Naive thymus-derived CD8-positive, alpha-beta T cell (primary cell): ENCODE results near the gene PRLR. TPM values are rescaled to one million over a fixed set of nuclear protein-coding genes. Genes with fewer than 3 reads are reported as not detected.

ENCODE experiments used
- ATAC-seq, 2 donors: fragments of 150-1000 bp; cut with Tn5 transposase in 1 of 2; sonication (Bioruptor Pico), chemical (Tn5 transposase) in 1 of 2; 1 replicate in 1 of 2; 2 replicates in 1 of 2; pipeline ENCODE4 v1.10.0; 2021; ENCODE audit warnings: mild to moderate bottlenecking in 2 of 2, moderate library complexity in 2 of 2
- POLR2A ChIA-PET: fragments of 350-600 bp; sonication (Branson Sonifier 250); formaldehyde crosslinking; loops from one replicate; lab custom pipeline; 2021; ENCODE audit warnings: antibody characterized with exemption; lab: Charles Lee
- DNase-seq, 10 donors: peaks; one replicate each; pipeline versions ENCODE4 v3.0.0 to v3.0.0-alpha.2; 2020 to 2022
- H3K27ac Mint-ChIP-seq, 10 donors: one replicate each; pipeline ENCODE4 v1.8.0; 2020 to 2022; ENCODE audit warnings: mild to moderate bottlenecking in 10 of 10, mixed read lengths in 10 of 10, moderate library complexity in 4 of 10, inconsistent platforms in 1 of 10
- H3K27me3 Mint-ChIP-seq, 5 donors: one replicate each; pipeline ENCODE4 v1.8.0; 2021 to 2022; ENCODE audit warnings: mixed read lengths in 5 of 5
- H3K36me3 Mint-ChIP-seq, 3 donors: one replicate each; pipeline ENCODE4 v1.8.0; 2020 to 2022; ENCODE audit warnings: mixed read lengths in 3 of 3, mild to moderate bottlenecking in 2 of 3, inconsistent platforms in 1 of 3
- H3K4me1 Mint-ChIP-seq, 4 donors: one replicate each; pipeline ENCODE4 v1.8.0; 2021 to 2022; ENCODE audit warnings: mixed read lengths in 4 of 4
- H3K4me3 Mint-ChIP-seq, 10 donors: one replicate each; pipeline ENCODE4 v1.8.0; 2020 to 2022; ENCODE audit warnings: mild to moderate bottlenecking in 10 of 10, mixed read lengths in 10 of 10, moderate library complexity in 6 of 10, inconsistent platforms in 1 of 10
- H3K9me3 Mint-ChIP-seq, 9 donors: one replicate each; pipeline ENCODE4 v1.8.0; 2020 to 2022; ENCODE audit warnings: mixed read lengths in 9 of 9, mild to moderate bottlenecking in 3 of 9, inconsistent platforms in 1 of 9, moderate library complexity in 1 of 9
- polyA plus RNA-seq, 3 donors: library from polyadenylated mRNA; unstranded; fragments of 300-500 nt; fragmentation: Illumina TruSeq; gene quantifications; one replicate each; pipeline ENCODE4 v1.2.3, GENCODE V29; 2021
- total RNA-seq, 8 experiments: library from RNA in 2 of 8; stranded (reverse) in 2 of 8; gene quantifications; one replicate each; pipeline ENCODE4 v1.2.3 and lab custom pipeline; 2021 to 2026

PRLR gene
- total RNA-seq (not detected), polyA plus RNA-seq (not detected), total RNA-seq (lab: John Stamatoyannopoulos, UW) (0 to 0.09 (median 0) reads per million in 6 experiments)

GRCh38 chr5:35230038-35230611, at the start of gene PRLR:
Gene PRLR (minus strand): TSS chr5:35230487. CDS start chr5:35089620, 140,867 bp downstream.
- DNase-seq: peak in 3 of 10 donors; percentile 4 to 6 (median 5)
- Mint-ChIP-seq H3K27ac (no peak within 1 kb of the TSS), H3K36me3 (peaks cover 0 to 2% (median 0%) of the 10 kb centered on the region in 3 donors), H3K4me3 (peak within 1 kb of the TSS; percentile 66 to 84 (median 76)), H3K4me1 (peaks cover 6 to 17% (median 12%) of the 10 kb centered on the region in 4 donors), H3K9me3 (peaks cover 0 to 2% (median 0%) of the 10 kb centered on the region in 9 donors), H3K27me3 (peaks cover 42 to 89% (median 66%) of the 10 kb centered on the region in 5 donors)
- POLR2A ChIA-PET: no interaction called here
- peak in 1 of 2 donors; percentile 10 for ATAC-seq

DNA sequence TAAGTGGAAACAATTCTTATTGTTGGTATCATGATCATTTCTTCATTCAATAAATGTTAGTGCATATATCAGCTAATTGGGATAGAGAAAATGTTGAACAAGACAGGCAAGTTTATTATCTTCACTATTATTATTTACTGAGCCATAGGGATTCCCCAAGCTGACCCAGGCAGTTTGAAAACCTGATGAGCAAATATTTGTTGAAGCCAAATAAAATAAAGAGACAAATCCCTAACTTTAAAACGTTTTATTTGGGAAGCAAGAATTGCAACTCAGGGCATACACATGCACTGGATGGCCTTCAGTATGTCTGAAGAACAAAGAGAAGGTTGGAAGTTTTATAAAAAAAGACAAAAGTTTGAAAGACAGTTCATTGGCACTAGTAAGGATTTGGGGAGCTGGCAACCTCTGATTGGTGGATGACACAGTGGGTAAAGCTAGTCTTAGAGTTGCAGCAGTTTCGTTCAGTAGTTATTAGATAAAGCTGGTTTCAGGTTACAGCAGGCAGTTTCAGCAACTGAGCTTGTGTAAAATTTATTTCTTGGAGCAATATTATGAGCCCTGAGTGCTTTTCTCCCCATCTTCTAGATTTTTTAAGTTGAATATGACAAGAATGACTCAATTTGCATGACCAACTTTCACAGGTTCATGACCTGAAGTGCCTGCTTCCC, 44.7 kb upstream of the PRLR start:
- Mint-ChIP-seq H3K4me3 (no peak overlapping the region), H3K4me1 (no peaks in the 10 kb centered on the region), H3K36me3 (peaks cover 0 to 10% (median 0%) of the 10 kb centered on the region in 3 donors), H3K27me3 (peaks cover 0 to 9% (median 8%) of the 10 kb centered on the region in 5 donors), H3K27ac (no peak overlapping the region), H3K9me3 (peaks cover 0 to 7% (median 3%) of the 10 kb centered on the region in 9 donors)
- no peak for DNase-seq
- POLR2A ChIA-PET: no interaction called here
- ATAC-seq: no peak

DNA sequence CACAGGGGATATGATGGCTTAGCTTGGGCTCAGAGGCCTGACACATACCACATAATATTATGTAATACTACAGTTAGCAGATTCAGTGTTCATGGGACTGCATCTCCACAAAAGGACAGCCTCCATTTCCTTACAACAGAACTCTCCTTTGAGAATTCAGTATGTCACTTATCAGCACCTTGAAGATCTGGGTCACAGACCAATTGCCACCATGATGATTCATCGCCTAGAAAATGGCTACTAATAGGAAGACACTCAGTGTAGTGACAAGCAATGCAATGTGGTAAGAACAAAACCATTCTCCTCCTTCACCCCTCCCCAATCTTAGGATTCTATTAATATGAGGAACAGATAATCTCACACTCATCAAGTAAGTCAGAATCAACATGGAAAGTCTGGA, 38.7 kb upstream of the PRLR start:
- no peak for ATAC-seq

DNA sequence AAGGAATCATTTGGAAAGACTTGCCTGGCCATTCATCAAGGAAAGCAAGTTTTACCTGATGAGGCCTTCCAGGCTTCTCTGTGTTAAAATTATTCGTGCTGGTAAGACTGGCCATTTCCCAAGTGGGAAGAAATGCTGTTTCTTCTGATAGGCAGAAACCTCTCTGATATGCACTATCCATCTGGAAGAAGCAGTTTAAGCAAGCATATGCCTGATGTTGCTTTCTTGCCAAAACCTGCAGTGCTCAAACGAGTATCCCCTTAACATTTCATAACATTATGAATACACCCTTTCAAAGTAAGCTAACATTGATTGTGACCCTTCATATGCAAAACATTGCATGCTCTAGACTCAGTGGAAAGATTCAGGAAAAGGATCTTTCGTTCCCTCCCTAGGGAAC, 36.0 kb upstream of the PRLR start:
- H3K9me3 Mint-ChIP-seq: no peaks in the 10 kb centered on the region
- peaks cover 0 to 8% (median 3%) of the 10 kb centered on the region in 5 donors for H3K27me3 Mint-ChIP-seq
- H3K36me3 Mint-ChIP-seq: no peaks in the 10 kb centered on the region
- no peaks in the 10 kb centered on the region for H3K4me1 Mint-ChIP-seq
- DNase-seq (no peak), ATAC-seq (no peak)
- no peak overlapping the region for H3K27ac Mint-ChIP-seq
- no peak overlapping the region for H3K4me3 Mint-ChIP-seq
- POLR2A ChIA-PET: no interaction called here

More for the DNA sequence above, 38.7 kb upstream of the PRLR start:
- H3K4me1 Mint-ChIP-seq: no peaks in the 10 kb centered on the region
- H3K9me3 Mint-ChIP-seq: no peaks in the 10 kb centered on the region
- no peak overlapping the region for H3K27ac Mint-ChIP-seq
- no peak overlapping the region for H3K4me3 Mint-ChIP-seq
- H3K36me3 Mint-ChIP-seq: no peaks in the 10 kb centered on the region
- DNase-seq: no peak
- POLR2A ChIA-PET: no interaction called here
- H3K27me3 Mint-ChIP-seq: peaks cover 0 to 8% (median 0%) of the 10 kb centered on the region in 5 donors

- H3K4me1 Mint-ChIP-seq: no peaks in the 10 kb centered on the region
These were observed 34.2 kb upstream of the PRLR start for GRCh38 chr5:35264509-35264908.

GRCh38 chr5:35263266-35263877, 33.1 kb upstream of the PRLR start:
- ATAC-seq (no peak), DNase-seq (no peak)
- Mint-ChIP-seq H3K4me3 (no peak overlapping the region), H3K4me1 (no peaks in the 10 kb centered on the region), H3K9me3 (peaks cover 0 to 10% (median 0%) of the 10 kb centered on the region in 9 donors), H3K36me3 (no peaks in the 10 kb centered on the region), H3K27ac (no peak overlapping the region), H3K27me3 (peaks cover 1 to 18% (median 8%) of the 10 kb centered on the region in 5 donors)
- POLR2A ChIA-PET: no interaction called here

More at GRCh38 chr5:35264509-35264908, 34.2 kb upstream of the PRLR start:
- Mint-ChIP-seq H3K36me3 (no peaks in the 10 kb centered on the region), H3K27me3 (peaks cover 0 to 14% (median 5%) of the 10 kb centered on the region in 5 donors), H3K4me3 (no peak overlapping the region), H3K27ac (no peak overlapping the region), H3K9me3 (no peaks in the 10 kb centered on the region)
- ATAC-seq (no peak), DNase-seq (no peak)
- POLR2A ChIA-PET: no interaction called here

DNA sequence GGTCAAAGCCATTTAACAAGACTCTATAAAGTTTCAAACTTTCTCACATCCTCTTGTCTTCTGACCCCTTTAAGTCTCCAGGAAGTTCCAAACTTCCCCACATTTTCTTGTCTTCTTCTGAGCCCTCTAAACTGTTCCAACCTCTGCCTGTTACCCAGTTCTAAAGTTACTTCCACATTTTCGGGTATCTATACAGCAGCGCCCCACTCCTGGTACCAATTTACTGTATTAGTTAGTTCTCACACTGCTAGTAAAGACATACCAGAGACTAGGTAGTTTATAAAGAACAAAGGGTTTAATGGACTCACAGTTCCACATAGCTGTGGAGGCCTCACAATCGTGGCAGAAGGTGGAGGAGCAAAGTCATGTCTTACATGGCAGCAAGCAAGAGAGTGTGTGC, 23.3 kb upstream of the PRLR start:
- H3K27ac Mint-ChIP-seq: no peak overlapping the region
- peaks cover 0 to 8% (median 2%) of the 10 kb centered on the region in 4 donors for H3K4me1 Mint-ChIP-seq
- H3K9me3 Mint-ChIP-seq: peaks cover 10 to 40% (median 31%) of the 10 kb centered on the region in 9 donors
- peaks cover 0 to 25% (median 0%) of the 10 kb centered on the region in 3 donors for H3K36me3 Mint-ChIP-seq
- no peak for DNase-seq
- H3K4me3 Mint-ChIP-seq: no peak overlapping the region
- POLR2A ChIA-PET: no interaction called here
- peaks cover 0 to 2% (median 1%) of the 10 kb centered on the region in 5 donors for H3K27me3 Mint-ChIP-seq
- ATAC-seq: no peak

- ATAC-seq: no peak
- POLR2A ChIA-PET: no interaction called here
These were observed 22.7 kb upstream of the PRLR start for GRCh38 chr5:35252963-35253362.

GRCh38 chr5:35248843-35249780, 18.8 kb upstream of the PRLR start:
- Mint-ChIP-seq H3K4me3 (peak overlapping the region in 3 of 10 donors; percentile 19 to 40 (median 32)), H3K4me1 (peaks cover 0 to 8% (median 2%) of the 10 kb centered on the region in 4 donors), H3K9me3 (peaks cover 0 to 30% (median 19%) of the 10 kb centered on the region in 9 donors), H3K27ac (no peak overlapping the region), H3K36me3 (peaks cover 0 to 20% (median 0%) of the 10 kb centered on the region in 3 donors), H3K27me3 (peaks cover 4 to 10% (median 9%) of the 10 kb centered on the region in 5 donors)
- ATAC-seq: no peak
- POLR2A ChIA-PET: no interaction called here
- DNase-seq: no peak

More at GRCh38 chr5:35252963-35253362, 22.7 kb upstream of the PRLR start:
- Mint-ChIP-seq H3K27ac (no peak overlapping the region), H3K36me3 (peaks cover 0 to 25% (median 0%) of the 10 kb centered on the region in 3 donors), H3K27me3 (peaks cover 0 to 2% (median 2%) of the 10 kb centered on the region in 5 donors), H3K4me3 (no peak overlapping the region), H3K9me3 (peaks cover 10 to 39% (median 31%) of the 10 kb centered on the region in 9 donors), H3K4me1 (peaks cover 0 to 8% (median 2%) of the 10 kb centered on the region in 4 donors)
- no peak for DNase-seq

- no peak overlapping the region for H3K4me3 Mint-ChIP-seq
- ATAC-seq: no peak
- no peak for DNase-seq
- no peak overlapping the region for H3K27ac Mint-ChIP-seq
- peaks cover 0 to 8% (median 2%) of the 10 kb centered on the region in 4 donors for H3K4me1 Mint-ChIP-seq
- POLR2A ChIA-PET: no interaction called here
- H3K9me3 Mint-ChIP-seq: peaks cover 0 to 17% (median 9%) of the 10 kb centered on the region in 9 donors
- peaks cover 0 to 11% (median 0%) of the 10 kb centered on the region in 3 donors for H3K36me3 Mint-ChIP-seq
- peaks cover 4 to 14% (median 9%) of the 10 kb centered on the region in 5 donors for H3K27me3 Mint-ChIP-seq
These were observed 17.4 kb upstream of the PRLR start for GRCh38 chr5:35247648-35248034.

DNA sequence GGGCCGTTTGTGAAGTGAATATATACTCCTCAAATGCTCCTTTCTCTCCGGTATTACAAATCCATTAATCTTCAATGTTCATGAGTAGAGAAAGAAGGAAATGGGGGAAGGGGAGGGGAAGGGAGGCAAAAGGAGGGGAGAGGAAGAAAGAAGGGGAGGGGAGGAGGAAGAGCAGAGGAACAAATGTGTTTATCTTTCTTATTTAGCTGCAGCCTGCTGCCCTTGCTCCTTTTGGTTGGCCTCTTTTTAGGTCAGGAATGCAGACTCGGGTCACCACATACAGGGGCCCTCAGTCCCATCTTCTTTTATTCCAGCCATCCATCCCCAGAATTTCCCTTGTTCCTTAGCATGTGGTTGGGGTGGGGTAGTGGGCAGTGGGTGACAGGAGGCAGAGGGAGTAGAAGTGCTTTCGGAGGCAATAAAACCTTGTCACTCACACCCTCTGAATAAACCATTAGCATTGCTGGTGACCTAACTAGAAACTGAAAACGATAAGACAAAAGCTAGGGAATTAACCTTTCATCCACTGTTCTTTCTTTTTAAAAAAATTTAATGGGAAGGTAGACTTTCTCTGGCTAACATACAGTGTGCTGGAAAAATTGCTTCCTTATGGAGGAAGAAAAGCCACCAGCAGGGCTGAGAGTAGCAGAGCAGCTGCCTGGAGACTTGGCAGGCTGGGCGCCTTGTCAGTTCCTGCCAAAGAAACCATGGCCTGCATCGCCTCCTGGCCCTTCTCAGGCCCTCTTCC, 16.8 kb upstream of the PRLR start:
- H3K27me3 Mint-ChIP-seq: peaks cover 4 to 19% (median 9%) of the 10 kb centered on the region in 5 donors
- no peak overlapping the region for H3K4me3 Mint-ChIP-seq
- H3K4me1 Mint-ChIP-seq: peaks cover 0 to 8% (median 2%) of the 10 kb centered on the region in 4 donors
- DNase-seq: no peak
- H3K36me3 Mint-ChIP-seq: peaks cover 0 to 5% (median 0%) of the 10 kb centered on the region in 3 donors
- no peak overlapping the region for H3K27ac Mint-ChIP-seq
- POLR2A ChIA-PET: no interaction called here
- H3K9me3 Mint-ChIP-seq: peaks cover 0 to 11% (median 4%) of the 10 kb centered on the region in 9 donors
- no peak for ATAC-seq
